ENCODE results near the gene SMAD2.
"Not testable (repeated sequence)": the region's sequence is repeated elsewhere in the genome, so short reads cannot be mapped to it uniquely, and the experiment has no call there.

The SMAD2 gene

GRCh38 chr18:47829831-47830230 is 100.6 kb downstream of the SMAD2 start:
- TF ChIP-seq CTCF (IDR thresholded peaks at IDR 0.05; ENCODE audit: low read depth, low read length, missing control alignments) = no peak
- in situ Hi-C loops (cut with HindIII; ENCODE audit: low sequenced_read_pairs) = no loop called here
- H3K4me3 ChIP-seq (ENCODE audit: low read depth, low read length) = no peak overlapping the region
- no peak for DNase-seq (ENCODE audit: low read depth)

- in situ Hi-C loops (cut with HindIII; ENCODE audit: low sequenced_read_pairs); DNase-seq (ENCODE audit: low read depth); H3K4me3 ChIP-seq (ENCODE audit: low read depth, low read length): not testable (repeated sequence)
Measured at GRCh38 chr18:47828031-47828430, 102.4 kb downstream of the SMAD2 start.

DNA sequence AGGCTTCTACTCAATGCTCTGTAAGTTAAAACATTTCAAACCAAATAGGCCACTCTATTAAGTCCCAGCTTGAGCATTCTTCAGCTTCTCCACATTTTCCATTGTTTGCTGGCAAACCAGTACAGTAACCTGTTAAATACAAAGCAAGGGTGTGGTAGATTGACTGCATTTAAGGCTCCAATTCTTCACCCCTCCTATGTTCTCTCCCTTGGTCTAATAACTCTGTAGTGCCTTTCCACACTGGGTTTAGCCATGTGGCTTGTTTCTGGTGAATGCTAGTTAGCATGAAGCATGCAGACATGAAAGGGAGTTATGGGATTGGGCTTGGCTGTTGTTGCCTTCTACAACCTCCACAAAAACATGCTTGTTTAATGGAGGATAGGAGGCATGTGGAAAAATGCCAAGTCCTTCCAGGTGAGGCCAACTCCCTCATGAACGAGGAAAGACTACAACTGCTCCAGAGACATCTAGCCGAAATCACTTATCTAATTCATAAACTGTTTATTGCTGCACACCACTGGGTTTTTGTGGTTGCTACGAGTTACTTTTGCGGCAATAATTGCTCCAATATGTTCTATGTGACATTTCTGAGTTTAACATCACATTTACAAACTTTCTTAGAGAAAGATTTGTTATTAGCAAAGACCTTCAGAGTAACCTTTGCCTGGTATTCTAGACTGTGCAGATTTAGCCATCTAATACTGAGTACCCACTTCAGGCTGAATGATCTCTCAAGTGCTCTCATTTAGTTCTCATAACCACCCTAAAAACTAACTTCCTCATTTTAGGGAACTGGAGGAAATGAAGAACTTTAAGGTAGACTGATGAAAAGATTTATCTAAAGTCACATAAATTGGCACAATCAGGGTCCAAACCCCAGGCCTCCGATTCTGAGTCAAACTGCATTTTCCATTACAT is 104.0 kb downstream of the SMAD2 start:
- DNase-seq (ENCODE audit: low read depth) = no peak
- in situ Hi-C loops (cut with HindIII; ENCODE audit: low sequenced_read_pairs) = no loop called here
- H3K4me3 ChIP-seq (ENCODE audit: low read depth, low read length) = no peak overlapping the region
- TF ChIP-seq CTCF (IDR thresholded peaks at IDR 0.05; ENCODE audit: low read depth, low read length, missing control alignments) = no peak

GRCh38 chr18:47821314-47821713 is 109.1 kb downstream of the SMAD2 start:
- no peak overlapping the region for H3K4me3 ChIP-seq (ENCODE audit: low read depth, low read length)
- TF ChIP-seq CTCF (IDR thresholded peaks at IDR 0.05; ENCODE audit: low read depth, low read length, missing control alignments) = no peak
- in situ Hi-C loops (cut with HindIII; ENCODE audit: low sequenced_read_pairs) = no loop called here
- no peak for DNase-seq (ENCODE audit: low read depth)

GRCh38 chr18:47817795-47818077 is 112.7 kb downstream of the SMAD2 start:
- H3K4me3 ChIP-seq (ENCODE audit: low read depth, low read length) = no peak overlapping the region
- DNase-seq (ENCODE audit: low read depth) = no peak
- in situ Hi-C loops (cut with HindIII; ENCODE audit: low sequenced_read_pairs) = no loop called here
- TF ChIP-seq CTCF (IDR thresholded peaks at IDR 0.05; ENCODE audit: low read depth, low read length, missing control alignments) = no peak

DNA sequence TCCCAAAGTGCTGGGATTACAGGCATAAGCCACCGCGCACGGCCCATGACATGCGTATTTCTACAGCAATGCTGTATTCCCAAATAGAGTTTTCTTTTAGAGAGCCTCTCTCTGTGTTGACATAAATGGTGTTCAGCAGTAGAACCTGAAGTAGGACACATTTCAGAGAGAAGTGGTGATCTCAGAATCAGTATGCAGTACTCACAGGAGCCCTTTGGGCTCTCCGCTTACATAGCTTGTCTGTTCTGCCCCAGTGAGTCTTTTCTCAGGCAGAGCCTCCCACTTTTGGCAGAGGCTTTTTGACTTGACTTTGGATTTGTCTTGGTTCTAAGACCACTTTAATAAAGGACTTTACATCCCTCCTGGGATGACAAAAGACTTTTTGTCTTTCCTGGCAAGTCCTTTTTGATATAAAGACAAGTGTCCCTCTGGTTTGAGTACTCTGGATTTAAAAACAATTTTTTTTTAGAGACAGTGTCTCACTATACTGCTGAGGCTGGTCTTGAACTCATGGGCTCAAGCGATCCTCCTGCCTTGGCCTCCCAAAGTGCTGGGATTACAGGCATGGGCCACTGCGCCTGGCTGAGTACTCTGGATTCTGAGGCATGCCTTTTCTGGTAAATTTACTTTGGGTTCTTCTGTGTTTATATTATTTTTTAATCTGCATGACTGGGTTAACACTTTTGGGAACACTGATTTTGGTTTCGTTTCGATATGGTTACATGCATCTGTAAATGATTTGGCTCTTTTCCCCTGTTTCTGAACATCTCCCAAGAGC is 113.3 kb downstream of the SMAD2 start:
- in situ Hi-C loops (cut with HindIII; ENCODE audit: low sequenced_read_pairs) = no loop called here
- DNase-seq (ENCODE audit: low read depth) = peak; percentile 32
- no peak overlapping the region for H3K4me3 ChIP-seq (ENCODE audit: low read depth, low read length)
- no peak for TF ChIP-seq CTCF (IDR thresholded peaks at IDR 0.05; ENCODE audit: low read depth, low read length, missing control alignments)
